ENCODE measurements around the gene BNIP5.

Gene BNIP5

DNA sequence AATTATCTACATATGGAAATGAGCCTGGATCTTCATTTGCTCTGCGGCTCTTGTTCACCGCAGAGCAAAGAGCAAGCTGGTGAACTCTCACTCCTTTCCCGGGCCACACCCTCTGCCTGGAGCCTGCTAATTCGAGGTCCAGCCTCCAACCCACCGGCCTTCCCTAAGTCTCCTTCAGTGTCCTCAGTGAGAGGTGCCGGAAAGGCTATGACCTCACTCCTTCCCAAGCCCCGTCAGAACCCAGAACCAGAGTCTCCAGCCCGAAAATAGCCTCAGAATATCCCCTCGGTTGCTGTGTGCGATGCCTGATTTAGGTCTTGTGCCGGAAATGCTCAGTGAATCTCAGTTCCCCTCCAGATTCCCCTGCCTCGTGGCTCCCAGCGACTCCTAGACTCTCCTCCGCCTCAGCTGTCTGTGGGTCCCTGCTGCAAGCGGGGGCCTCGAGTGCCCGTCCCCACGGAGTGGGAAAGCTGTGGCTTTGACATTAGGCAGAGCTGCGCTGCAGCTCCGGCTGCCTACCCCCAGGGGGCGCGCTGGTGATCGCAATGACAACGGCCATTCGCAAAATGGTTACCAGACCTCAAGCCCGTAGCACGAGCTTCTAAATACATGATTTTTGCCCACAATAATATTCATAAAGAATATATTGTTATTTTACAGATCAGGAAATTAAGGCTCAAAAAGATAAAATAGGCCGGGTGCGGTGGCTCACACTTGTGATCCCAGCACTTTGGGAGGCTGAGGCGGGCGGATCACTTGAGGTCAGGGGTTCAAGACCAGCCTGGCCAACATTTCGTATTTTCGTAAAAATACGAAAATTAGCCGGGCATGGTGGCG, 4.1 kb upstream of the BNIP5 start:
- TF ChIP-seq GATA3 (IDR thresholded peaks at IDR 0.05; ENCODE audit: low read depth, low read length) (no peak), GATA2 (IDR thresholded peaks at IDR 0.05; ENCODE audit: low read depth, low read length) (no peak)

DNA sequence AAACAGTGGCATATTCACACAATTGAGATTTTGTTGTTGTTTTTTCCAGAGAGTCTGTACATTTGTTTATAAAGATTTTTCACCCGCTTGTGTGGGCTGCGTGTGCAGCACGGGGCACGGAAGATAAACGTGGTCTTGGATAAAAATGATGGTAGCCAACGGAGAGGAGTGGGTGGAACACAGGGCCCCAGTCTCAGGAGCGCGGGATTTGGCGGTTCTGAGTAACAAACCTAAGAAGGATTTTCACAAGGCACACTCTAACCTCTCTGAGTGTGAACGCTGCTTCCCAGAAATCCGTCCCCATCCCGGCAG, 3.6 kb upstream of the BNIP5 start:
- no peak for TF ChIP-seq GATA3 (IDR thresholded peaks at IDR 0.05; ENCODE audit: low read depth, low read length)
- no peak for TF ChIP-seq GATA2 (IDR thresholded peaks at IDR 0.05; ENCODE audit: low read depth, low read length)

DNA sequence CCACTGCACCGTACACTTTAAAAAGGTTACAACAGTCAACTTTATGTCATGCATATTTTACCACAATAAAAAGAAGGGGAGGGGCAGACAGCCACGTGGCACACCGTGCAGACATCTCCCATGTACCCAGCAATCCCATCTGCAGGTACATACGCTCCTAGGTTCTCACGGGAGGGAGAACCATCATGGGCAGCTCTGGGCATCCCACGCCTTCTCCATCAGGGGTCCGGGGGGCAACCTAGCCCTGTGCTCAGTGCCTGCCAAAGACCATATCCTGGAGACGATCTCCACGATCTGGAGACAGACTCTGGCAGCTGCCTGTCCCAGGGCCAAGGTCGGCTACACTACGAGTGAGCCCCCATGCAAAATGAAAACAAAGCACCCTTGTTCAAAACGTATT, 2.5 kb upstream of the BNIP5 start:
- TF ChIP-seq GATA2 (IDR thresholded peaks at IDR 0.05; ENCODE audit: low read depth, low read length) = no peak
- no peak for TF ChIP-seq GATA3 (IDR thresholded peaks at IDR 0.05; ENCODE audit: low read depth, low read length)

DNA sequence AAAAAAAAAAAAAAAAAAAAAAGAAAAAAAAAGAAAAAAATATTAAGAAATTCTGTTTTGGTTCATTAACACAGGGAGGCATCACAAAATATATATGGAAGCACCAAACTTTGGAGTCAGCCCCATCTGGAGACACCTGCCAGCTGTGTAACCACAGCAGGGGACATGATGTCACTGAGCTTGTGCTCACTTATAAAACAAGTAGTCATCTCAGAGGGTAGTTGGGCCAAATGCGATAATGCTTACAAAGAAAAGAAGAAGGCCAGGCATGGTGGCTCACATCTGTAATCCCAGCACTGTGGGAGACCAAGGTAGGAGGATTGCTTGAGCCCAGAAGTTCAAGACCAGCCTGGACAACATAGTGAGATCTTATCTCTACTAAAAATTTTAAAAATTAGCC, 1.1 kb upstream of the BNIP5 start:
- no peak for TF ChIP-seq GATA3 (IDR thresholded peaks at IDR 0.05; ENCODE audit: low read depth, low read length)
- TF ChIP-seq GATA2 (IDR thresholded peaks at IDR 0.05; ENCODE audit: low read depth, low read length) = no peak

DNA sequence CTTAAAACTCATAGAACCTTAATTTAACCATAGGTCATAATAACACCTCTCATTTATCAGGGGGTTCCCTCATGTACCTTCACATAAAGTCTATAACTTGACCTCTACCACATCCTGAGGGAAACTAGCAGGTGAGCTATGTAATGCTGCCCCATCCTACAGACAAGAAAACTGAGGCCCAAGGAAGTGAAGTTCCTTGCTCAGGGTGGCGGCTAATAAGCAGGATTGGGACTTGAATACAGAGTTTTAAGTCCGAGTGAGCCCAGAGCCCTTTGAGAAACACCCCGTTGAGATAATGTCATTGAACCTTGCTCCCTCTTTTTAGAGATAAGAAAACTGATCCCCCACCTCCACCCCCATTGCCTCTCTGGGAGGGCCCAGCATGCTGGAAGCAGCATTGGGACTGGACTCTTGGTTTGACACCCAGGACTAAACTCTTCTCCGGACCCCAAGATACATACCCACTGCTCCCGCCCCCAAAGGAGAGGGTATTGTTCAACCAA, 429 bp downstream of the BNIP5 start:
- TF ChIP-seq GATA3 (IDR thresholded peaks at IDR 0.05; ENCODE audit: low read depth, low read length) (no peak), GATA2 (IDR thresholded peaks at IDR 0.05; ENCODE audit: low read depth, low read length) (no peak)

DNA sequence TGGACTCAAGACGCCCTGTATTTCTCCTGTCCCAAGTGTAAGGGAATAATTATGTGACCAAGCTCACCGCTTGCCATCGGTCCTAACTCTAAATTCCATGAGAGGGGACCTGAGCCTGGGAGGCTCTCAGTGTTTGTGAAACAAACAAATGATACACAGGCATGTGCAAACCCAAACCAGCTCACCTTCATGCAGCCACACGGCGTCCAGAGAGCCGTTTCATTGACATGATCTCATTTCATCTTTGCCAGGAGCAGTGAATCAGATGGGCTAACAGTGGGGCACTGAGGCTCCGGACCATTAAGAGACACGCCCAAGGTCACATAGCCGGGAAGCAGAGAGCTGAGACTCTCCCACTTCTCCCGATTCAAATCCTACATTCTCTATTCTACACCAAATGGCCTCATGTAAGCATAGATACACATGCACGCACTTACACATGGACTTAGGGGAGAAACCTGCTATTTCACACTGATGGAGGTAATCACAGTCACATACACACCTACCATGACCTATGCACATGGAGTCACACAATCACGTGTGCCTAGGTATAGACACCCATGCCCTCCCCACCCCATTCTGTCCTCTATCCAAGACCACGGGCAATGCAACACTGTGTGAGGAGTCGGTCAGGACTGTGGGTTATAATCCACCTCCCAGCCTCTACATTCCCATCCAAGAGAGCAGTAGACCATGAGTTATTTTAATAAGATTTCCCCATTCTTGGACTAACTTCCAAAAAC, 1.1 kb downstream of the BNIP5 start:
- no peak for TF ChIP-seq GATA3 (IDR thresholded peaks at IDR 0.05; ENCODE audit: low read depth, low read length)
- TF ChIP-seq GATA2 (IDR thresholded peaks at IDR 0.05; ENCODE audit: low read depth, low read length) = no peak

DNA sequence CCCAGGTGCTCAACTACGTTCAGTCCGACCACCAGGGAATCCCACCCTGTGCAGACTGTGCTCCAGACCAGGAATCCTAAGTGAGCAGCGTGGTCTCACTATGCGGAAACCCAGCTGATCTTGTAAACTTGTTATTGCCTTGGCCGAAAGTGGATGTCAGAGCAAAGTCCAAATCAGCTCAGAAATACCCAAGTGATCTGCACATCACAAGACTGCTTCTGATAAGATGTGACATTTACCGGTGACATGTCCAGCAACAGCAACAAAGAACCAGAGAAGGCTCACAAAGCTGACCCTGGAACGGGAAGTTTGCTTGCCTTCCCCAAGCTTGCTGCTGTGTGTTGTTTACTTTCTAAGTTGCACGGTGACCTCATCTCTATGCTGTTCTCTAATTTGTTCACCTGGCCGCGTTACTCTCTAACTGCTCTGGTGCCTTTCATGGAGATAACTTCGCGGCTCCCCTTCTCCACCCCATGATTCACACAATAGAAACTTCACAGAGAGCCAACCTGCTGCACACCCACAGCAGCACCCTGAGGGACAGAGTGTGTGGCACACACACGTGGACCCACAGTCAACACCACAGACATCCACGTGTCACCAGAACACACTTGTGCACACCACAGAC, 1.7 kb downstream of the BNIP5 start:
- no peak for TF ChIP-seq GATA2 (IDR thresholded peaks at IDR 0.05; ENCODE audit: low read depth, low read length)
- TF ChIP-seq GATA3 (IDR thresholded peaks at IDR 0.05; ENCODE audit: low read depth, low read length) = no peak

DNA sequence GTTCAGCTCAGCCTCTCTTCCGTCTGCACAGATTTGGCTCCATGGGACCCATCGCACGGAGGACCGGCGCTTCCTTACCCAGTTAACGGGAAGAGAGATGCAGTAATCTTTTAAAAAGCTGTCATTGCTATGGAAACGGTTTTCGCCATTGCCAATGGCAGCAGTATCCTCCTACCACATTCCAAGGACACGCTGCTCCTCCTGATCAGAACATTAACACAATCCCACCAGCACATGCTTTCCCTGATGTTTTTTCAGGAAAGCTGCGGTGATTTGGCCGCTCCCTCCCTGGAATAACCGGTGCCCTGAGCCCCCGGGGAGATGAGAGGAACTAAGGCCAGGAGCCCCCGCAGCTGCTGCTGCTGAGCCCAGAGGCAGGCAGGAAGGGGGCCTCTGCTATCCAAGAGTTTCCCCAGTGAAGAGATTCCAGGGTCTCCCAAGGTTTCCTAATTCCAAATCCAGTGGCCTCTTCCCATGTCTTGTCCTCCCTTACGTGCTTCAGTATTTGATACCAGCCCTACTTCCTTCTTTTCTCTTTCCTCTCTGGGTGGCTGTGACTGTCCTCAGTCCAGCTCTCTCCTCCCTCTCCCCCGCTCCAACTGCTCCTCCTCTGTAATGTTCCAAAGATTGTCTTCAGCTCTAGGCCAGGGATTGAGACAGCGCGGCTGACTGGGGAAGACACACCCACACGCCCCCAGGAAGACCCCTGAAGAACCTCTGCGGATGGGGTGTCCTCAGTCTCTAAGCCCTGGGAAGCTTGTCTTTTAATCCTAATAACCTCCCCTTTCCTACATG, 2.6 kb downstream of the BNIP5 start:
- TF ChIP-seq GATA2 (IDR thresholded peaks at IDR 0.05; ENCODE audit: low read depth, low read length) = no peak
- TF ChIP-seq GATA3 (IDR thresholded peaks at IDR 0.05; ENCODE audit: low read depth, low read length) = no peak

DNA sequence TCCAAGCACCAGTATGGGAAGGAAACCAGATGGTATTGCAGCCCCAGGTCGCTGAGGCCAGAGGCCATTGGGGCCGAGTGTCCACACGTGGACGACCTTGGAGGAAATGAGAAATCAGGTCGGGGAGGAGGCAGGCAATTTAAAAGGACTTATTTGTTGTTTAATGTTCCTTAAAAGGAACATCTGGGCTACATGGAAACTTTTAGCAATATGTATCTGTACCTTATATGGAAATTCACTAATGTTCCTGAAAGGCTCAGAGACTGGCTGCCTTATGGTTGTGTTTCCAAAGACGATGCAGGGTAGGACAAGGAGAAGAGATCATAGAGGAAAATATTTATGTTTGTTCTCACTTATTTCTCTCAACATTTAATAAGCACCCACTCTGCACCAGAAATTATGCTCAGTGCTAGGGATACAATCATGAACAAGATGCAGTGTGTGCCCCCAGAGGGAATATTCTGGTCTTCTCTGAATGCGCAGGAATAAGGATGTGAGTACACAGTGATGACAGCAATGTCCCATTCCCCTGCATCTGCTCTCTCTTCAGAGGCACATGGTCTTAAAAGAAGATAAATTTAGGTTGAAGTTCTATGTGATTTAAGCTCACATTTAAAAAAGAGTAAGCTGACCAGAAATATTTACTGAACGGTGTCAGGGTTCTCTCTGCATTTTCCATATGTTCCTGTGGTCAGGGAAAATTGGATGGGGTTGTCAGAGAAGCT, 3.4 kb downstream of the BNIP5 start:
- no peak for TF ChIP-seq GATA3 (IDR thresholded peaks at IDR 0.05; ENCODE audit: low read depth, low read length)
- TF ChIP-seq GATA2 (IDR thresholded peaks at IDR 0.05; ENCODE audit: low read depth, low read length) = no peak

DNA sequence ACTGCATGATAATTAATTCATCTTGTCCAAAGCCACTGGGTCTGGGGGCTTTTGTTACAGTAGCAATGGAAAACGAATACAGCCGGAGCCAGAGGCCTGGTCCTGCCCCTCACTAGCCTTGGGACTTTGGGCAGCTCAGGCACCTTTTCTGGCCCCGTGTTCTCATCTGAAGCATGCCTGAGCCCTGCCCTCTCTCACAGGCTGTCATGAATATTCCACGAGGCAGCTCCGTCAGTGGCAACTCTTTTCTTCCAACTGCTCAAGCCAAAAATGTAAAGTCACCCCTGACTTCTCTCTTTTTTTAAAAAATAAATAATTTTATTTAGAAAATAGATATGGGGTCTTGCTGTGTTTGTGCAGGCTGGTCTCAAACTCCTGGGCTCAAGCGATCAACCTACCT, 5.3 kb downstream of the BNIP5 start:
- TF ChIP-seq GATA2 (IDR thresholded peaks at IDR 0.05; ENCODE audit: low read depth, low read length) = no peak
- TF ChIP-seq GATA3 (IDR thresholded peaks at IDR 0.05; ENCODE audit: low read depth, low read length) = no peak

DNA sequence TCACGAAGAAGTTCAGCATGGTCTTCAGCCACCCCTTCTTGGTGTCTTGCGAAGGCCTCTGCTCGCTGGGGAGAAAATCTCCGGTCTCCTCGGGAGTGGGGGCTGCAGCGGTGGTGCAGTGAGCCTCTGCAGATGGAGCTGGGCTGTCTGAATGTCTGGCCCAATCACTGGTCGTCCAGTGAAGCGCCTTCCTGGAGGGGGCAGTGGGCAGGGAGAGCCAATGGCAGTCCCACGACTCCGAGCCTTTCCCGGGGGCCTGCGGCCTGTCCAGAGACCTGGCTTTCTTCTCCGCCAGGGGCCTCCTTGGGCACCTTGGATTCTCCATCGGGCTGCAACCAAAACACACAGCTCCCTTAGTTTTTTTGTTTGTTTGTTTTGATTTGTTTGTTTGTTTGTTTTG, 6.3 kb downstream of the BNIP5 start:
- no peak for TF ChIP-seq GATA2 (IDR thresholded peaks at IDR 0.05; ENCODE audit: low read depth, low read length)
- no peak for TF ChIP-seq GATA3 (IDR thresholded peaks at IDR 0.05; ENCODE audit: low read depth, low read length)

DNA sequence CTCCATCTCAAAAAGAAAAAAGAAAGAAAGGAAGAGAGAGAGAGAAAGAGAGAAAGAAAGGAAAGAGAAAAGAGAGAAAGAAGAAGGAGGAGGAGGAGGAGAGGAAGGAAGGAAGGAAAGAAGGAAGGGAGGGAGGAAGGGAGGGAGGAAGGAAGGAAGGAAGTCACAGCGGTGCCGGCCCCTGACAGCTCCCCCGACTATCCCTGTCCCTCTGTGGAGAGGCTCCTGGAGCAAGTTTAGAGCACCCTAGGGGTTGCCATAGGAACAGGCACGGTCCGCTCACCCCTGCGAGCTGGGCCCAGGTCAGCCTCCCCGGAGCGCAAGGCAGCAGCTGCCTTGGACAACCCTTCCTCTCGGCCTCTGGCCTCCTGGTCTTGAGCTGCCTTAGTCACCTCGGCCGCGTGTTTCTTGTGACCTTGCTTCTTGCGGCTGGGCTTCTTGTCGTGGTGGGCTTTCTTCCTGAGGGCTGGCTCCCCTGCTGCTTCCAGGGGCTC, 6.8 kb downstream of the BNIP5 start:
- no peak for TF ChIP-seq GATA2 (IDR thresholded peaks at IDR 0.05; ENCODE audit: low read depth, low read length)
- TF ChIP-seq GATA3 (IDR thresholded peaks at IDR 0.05; ENCODE audit: low read depth, low read length) = no peak

DNA sequence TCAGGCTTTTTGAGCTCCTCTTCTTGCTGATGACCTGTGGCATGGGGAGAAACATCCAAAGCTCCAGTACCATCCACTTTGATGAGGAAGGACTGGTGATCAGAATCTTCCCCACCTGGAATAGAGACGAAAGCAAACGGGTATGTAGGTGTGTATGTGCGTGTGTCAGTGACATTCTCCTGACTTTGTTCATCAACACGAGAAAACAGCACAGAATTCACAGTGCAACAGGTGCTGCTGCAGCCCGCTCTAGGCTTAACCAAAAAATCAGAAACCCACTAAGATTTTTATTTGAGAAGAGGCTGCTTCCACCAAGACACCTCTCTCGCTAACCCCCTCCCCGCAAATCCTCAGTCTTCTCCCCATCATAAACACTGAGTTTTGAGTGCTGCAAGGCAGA, 8.1 kb downstream of the BNIP5 start:
- TF ChIP-seq GATA3 (IDR thresholded peaks at IDR 0.05; ENCODE audit: low read depth, low read length) (no peak), GATA2 (IDR thresholded peaks at IDR 0.05; ENCODE audit: low read depth, low read length) (no peak)
